K562 (cell line): ENCODE results near the gene CCDC33.
A peak's percentile ranks its signal among the peaks of the same experiment; 100 is the strongest.

ENCODE experiments used
- EZH2 ChIP-seq: IDR thresholded peaks from 2 replicates; pipeline ENCODE4 v1.6.1; 2012; ENCODE audit warnings: low read depth, mild to moderate bottlenecking, inconsistent platforms, low read length, borderline replicate concordance
- FOS ChIP-seq: IDR thresholded peaks from 3 replicates; pipeline ENCODE4 v1.6.1; 2011; ENCODE audit not compliant: insufficient read length; ENCODE audit errors: extremely low read depth
- PHB ChIP-seq: fragments of 250-450 bp; sonication (Bioruptor Pico); IDR thresholded peaks from 2 replicates; pipeline ENCODE4 v1.5.0; 2021
- POLR2AphosphoS5 ChIP-seq: IDR thresholded peaks from 2 replicates; pipeline ENCODE4 v1.6.1; 2011; ENCODE audit warnings: mild to moderate bottlenecking, low read depth, low read length, moderate library complexity; ENCODE audit not compliant: control insufficient read depth, insufficient read depth
- SIN3A ChIP-seq, 2 experiments: fragments of 150-350 bp in 1 of 2; IDR thresholded peaks; 2 replicates each; pipeline ENCODE4 v1.6.1; 2011 to 2016; ENCODE audit warnings: borderline replicate concordance in 2 of 2, low read depth in 2 of 2, low read length in 2 of 2, mild to moderate bottlenecking in 2 of 2, moderate library complexity in 2 of 2; ENCODE audit not compliant: control insufficient read depth in 1 of 2
- SMAD4 ChIP-seq: fragments of 250-450 bp; sonication (Bioruptor Pico); conservative IDR thresholded peaks from 2 replicates; pipeline ENCODE4 v1.8.0; 2021; ENCODE audit warnings: inconsistent platforms, mild to moderate bottlenecking, moderate library complexity
- SMC3 ChIP-seq: conservative IDR thresholded peaks from 2 replicates; pipeline ENCODE4 v1.6.1; 2011; ENCODE audit warnings: low read depth, low read length, improper control_type of control experiment; ENCODE audit not compliant: insufficient read depth
- ZNF232 ChIP-seq: sonication (generic); formaldehyde crosslinking; IDR thresholded peaks from 2 replicates; pipeline ENCODE4 v1.8.0; 2022; ENCODE audit warnings: mild to moderate bottlenecking, missing genetic modification reagents
- TF ChIP-seq, protein P1 (sequence below): fragments of 450-650 bp; formaldehyde crosslinking; IDR thresholded peaks from 2 replicates; pipeline ENCODE4 v1.4.0; 2020; ENCODE audit warnings: mild to moderate bottlenecking, mixed read lengths
- TF ChIP-seq, protein P2 (sequence below), 3 experiments: IDR thresholded peaks in 2 of 3; conservative IDR thresholded peaks in 1 of 3; 2 replicates each; pipeline ENCODE4 v1.5.1; 2011 to 2012; ENCODE audit warnings: low read length in 3 of 3, mild to moderate bottlenecking in 3 of 3, control low read depth in 2 of 3, improper control_type of control experiment in 1 of 3, inconsistent platforms in 1 of 3, low read depth in 1 of 3, mixed read lengths in 1 of 3, moderate library complexity in 1 of 3; ENCODE audit not compliant: insufficient read depth in 2 of 3

DNA sequence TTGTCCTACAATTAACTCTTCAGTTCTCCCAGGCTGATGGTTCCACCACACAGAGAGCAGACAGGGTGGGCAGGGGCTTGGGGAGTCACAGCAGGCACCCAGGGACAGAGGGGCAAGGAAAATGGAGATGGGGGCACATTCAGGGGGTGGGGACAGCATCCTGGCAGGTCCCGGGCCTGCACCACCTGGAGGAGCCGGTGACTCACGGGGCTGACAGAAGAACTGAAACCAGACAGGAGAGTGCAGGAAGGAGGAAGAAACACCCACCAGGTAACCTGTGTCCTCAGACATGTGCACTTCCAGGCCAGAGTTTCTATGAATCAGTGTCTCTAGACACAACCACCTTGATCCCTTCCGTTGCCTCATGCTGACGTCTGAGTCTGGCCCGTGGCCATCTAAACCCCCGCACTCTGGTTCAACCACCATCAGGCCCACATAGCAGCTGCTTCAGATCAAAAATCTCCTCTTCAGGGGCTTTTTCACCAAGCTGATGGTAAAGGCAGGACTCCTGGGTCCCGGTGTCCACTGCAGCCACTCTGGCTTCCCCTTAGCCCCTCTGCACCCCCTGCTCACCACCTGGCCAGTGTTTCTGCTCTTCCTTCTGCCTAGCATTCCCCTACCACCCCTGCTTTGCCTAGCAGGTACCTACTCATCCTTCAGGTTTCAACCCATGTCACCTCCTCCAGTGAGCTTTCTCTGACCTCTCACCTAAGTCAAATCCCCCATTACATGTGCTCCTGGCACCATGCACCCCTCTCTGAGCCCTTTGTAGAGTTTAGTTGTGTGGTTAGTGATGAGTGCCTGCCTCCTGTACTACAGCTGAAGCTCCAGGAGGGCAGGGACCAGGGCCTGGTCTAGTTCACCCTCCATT lies 147.8 kb downstream of the CCDC33 start:
- TF ChIP-seq, protein P1, sequence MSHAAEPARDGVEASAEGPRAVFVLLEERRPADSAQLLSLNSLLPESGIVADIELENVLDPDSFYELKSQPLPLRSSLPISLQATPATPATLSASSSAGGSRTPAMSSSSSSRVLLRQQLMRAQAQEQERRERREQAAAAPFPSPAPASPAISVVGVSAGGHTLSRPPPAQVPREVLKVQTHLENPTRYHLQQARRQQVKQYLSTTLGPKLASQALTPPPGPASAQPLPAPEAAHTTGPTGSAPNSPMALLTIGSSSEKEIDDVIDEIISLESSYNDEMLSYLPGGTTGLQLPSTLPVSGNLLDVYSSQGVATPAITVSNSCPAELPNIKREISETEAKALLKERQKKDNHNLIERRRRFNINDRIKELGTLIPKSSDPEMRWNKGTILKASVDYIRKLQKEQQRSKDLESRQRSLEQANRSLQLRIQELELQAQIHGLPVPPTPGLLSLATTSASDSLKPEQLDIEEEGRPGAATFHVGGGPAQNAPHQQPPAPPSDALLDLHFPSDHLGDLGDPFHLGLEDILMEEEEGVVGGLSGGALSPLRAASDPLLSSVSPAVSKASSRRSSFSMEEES = no peak
- TF ChIP-seq EZH2 (no peak), SMAD4 (CRISPR knock-in tag) (0 out of 2 replicates have a peak, but pooled peaks have one; percentile 25), FOS (no peak), ZNF232 (CRISPR knock-in tag) (no peak), POLR2AphosphoS5 (no peak), PHB (CRISPR knock-in tag) (no peak), SIN3A (IDR thresholded peaks at IDR 0.05; ENCODE audit: borderline replicate concordance in 2 of 2, control insufficient read depth in 1 of 2, low read depth in 2 of 2, low read length in 2 of 2) (no peak), SMC3 (0 out of 2 replicates have a peak, but pooled peaks have one; percentile 12)
- TF ChIP-seq, protein P2, sequence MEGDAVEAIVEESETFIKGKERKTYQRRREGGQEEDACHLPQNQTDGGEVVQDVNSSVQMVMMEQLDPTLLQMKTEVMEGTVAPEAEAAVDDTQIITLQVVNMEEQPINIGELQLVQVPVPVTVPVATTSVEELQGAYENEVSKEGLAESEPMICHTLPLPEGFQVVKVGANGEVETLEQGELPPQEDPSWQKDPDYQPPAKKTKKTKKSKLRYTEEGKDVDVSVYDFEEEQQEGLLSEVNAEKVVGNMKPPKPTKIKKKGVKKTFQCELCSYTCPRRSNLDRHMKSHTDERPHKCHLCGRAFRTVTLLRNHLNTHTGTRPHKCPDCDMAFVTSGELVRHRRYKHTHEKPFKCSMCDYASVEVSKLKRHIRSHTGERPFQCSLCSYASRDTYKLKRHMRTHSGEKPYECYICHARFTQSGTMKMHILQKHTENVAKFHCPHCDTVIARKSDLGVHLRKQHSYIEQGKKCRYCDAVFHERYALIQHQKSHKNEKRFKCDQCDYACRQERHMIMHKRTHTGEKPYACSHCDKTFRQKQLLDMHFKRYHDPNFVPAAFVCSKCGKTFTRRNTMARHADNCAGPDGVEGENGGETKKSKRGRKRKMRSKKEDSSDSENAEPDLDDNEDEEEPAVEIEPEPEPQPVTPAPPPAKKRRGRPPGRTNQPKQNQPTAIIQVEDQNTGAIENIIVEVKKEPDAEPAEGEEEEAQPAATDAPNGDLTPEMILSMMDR (IDR thresholded peaks at IDR 0.05 in 2 of 3, conservative IDR thresholded peaks at IDR 0.05 in 1 of 3; ENCODE audit: insufficient read depth in 2 of 3, low read depth in 1 of 3, low read length in 3 of 3) = peak in 2 of 3 experiments; percentile 13 to 47; a peak in 3 of 6 replicates
